KOPT-K1 (cell line): ENCODE data around the gene PSMD8.

Experiments
- H3K27ac ChIP-seq: fragments of 200-600 bp; sonication (generic); 2 replicates; pipeline ENCODE4 v1.5.1; 2016; ENCODE audit warnings: antibody characterized with exemption, mild to moderate bottlenecking, low read depth, low read length; ENCODE audit not compliant: poor library complexity, severe bottlenecking
- H3K36me3 ChIP-seq: fragments of 200-600 bp; sonication (generic); 2 replicates; pipeline ENCODE4 v1.5.1; 2017; ENCODE audit warnings: antibody characterized with exemption, mild to moderate bottlenecking, low read length, moderate library complexity; ENCODE audit not compliant: insufficient read depth
- H3K9me3 ChIP-seq: fragments of 200-600 bp; sonication (generic); 2 replicates; pipeline ENCODE4 v1.5.1; 2017; ENCODE audit warnings: antibody characterized with exemption, low read length, mild to moderate bottlenecking; ENCODE audit not compliant: insufficient read depth, poor library complexity, severe bottlenecking

The PSMD8 gene

DNA sequence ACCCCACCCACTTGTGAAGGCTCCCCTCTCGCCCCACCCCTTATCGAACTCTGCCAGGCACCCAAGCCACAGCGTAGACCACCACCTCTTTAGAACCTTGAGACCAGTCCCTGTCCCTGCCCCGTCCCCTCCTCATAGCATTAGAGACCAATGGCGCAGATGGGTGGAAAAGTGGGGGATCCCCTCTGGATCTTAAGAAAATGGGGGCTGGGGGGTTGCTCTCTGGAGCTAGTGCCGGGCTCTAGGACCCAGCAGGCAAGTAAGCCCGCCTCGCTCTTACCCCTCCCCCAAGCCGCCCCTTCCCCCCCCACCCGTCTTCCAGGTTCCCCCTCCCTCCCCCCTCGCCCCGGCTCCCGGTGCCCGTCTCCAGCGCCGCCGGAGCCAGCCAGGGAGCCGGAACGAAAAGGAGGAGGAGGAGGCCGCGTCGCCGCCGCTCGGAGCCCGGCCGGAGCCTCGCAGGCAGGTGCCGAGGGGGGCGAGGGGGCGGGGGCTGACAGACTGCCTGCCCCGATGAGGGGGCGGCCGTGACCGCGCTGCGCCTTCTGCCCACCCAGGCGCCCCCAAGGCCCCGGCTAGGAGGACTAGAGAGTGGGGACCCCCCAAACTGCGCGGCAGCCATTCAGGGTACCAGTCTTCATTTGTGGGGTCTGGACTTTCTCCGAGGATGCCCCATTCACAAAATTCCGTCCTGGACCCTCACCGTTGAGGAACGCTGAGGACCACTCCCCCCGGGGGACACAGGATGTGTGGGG is 14.2 kb downstream of the PSMD8 start, which contains the start of gene SPRED3:
TSS of gene SPRED3 (plus strand) at position 349 of the 752 bp plus-strand sequence. CDS start 1,606 bp downstream, outside the sequence.
- Histone ChIP-seq H3K36me3 (peaks cover 20% of the 10 kb centered on the region), H3K27ac (no peak within 1 kb of the TSS)

DNA sequence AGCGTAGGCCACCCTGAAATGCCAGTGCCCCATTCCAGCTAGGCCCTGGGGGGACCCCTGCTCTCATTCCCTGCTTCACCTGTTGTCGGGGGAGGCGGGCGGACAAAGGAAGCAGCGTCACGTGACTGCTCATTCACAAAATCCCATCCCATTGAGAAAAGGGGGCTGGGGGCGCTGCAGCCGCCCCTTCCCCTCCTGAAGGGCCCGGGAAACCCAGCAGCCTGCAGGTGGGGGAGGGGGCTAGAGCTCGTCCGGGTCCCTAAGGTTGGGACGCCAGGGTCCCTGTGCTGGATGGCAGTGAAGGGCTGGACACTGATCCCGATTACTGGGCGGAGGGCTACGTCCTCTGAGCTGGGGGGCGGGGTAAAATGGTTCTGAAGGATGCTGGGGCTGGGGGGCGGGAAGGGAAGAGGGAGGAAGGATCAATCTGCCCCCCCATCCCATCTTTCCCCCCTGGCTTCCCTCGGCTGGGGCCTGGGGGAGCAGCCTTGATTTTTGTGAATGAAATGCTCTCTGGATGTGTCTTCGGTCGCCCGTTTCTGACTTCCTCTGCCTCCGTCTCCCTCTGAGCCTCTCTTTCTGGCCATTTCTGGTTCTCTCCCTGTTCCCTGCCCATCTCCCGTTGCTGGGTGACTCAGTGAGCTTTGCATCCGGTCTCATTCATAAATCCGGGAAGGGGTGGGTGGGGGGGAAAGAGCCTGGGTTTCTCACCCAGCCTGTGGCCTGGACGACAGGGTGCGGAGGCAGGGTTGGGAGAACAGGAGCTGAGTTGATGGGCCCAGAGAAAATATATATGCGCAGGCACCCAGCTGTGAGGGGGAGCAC is 14.9 kb downstream of the PSMD8 start:
- peaks cover 12% of the 10 kb centered on the region for H3K36me3 ChIP-seq
- no peaks in the 10 kb centered on the region for H3K9me3 ChIP-seq
- no peak overlapping the region for H3K27ac ChIP-seq

More for the DNA sequence above, 14.2 kb downstream of the PSMD8 start, which contains the start of gene SPRED3:
- H3K9me3 ChIP-seq, result no peaks in the 10 kb centered on the region

DNA sequence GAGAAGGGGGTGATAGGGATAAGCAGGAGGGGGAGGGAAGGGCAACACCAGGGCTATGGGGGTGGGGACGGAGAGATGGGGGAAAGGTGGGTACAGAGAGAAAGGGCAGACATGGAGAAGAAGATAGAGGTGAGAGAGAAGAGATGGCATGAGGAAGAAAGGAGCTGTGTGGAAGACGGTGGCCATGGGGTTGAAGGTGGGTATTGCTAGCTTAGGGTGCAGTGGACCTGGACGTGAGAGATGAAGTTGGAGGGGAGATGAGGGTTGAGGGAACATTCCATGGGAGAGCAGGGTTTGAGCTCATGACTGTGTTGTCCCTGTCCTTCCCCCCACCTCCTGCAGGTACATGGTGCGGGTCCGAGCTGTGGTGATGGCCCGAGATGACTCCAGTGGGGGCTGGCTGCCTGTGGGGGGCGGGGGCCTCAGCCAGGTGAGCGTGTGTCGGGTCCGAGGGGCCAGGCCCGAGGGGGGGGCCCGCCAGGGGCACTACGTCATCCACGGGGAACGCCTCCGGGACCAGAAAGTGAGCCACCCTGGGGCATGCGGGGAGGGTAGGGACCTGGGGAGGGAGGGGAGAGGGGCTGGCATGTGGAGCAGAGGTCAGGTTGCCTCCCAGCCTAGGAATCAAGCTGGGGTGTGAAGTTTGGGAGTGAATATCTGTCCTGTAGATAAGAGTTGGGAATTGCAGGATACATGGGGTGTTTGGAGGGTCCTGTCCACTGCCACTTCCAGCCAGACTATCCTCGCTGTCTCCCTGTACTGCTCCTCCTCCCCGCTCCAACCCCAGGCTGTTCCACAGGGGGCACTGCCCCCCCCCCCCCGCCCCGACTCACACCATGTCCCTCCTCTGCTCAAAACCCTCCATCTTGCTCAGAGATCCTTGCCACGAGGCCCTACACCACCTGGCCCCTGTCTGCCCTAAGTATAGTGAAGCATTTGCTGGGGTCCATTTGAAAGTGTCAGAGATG is 15.9 kb downstream of the PSMD8 start:
- Histone ChIP-seq H3K27ac (no peak overlapping the region), H3K36me3 (peaks cover 2% of the 10 kb centered on the region; the same call in 1 of the 2 replicates), H3K9me3 (no peaks in the 10 kb centered on the region)

DNA sequence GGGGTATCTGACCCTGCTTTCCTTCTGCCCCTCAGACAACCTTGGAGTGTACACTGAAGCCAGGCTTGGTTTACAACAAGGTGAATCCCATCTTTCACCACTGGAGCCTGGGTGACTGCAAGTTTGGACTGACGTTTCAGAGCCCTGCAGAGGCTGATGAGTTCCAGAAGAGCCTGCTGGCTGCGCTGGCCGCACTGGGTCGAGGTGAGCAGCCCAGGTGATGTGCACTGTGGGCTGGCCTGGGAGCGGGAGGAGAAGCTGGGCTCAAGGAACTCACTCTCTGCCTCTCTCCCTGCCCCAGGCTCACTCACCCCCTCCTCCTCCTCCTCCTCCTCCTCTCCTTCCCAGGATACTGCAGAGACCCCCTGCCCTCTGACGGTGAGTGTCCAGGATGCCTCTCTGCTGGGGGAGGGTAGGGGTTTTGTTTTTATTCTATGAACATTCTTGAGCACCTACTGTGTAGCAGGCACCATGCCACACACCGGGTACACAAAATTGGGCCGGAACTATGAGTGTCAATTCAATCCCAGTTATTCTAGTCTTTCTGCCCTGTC is 17.6 kb downstream of the PSMD8 start:
- H3K36me3 ChIP-seq, result no peaks in the 10 kb centered on the region
- no peaks in the 10 kb centered on the region for H3K9me3 ChIP-seq
- H3K27ac ChIP-seq, result no peak overlapping the region

DNA sequence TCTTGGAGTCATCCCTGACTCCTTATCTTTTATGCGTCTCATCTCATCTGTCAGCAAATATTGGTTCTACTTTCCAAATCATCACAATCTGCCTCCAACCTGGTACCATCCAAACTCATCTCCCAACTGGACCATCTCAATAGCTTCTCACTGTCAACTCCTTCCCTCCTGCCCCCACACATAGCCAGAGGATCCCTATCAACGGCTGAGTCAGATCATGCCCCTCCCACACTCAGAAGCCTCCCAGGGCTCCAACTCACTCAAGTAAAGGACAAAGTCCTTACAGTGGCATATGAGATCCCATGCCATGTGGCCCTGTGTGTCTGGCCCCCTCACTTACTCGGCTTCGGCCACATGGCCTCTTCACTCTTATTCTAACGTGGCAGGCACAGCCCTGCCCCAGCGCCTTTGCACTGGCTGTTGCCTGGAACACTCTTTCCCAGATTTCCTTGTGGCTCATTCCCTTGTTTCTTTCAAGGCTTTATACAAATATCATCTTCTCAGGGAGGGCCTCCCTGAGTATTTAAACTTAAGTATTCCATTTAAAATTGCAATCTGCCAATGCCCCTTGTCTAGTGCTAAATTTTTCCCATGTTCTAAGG is 18.4 kb downstream of the PSMD8 start:
- H3K36me3 ChIP-seq, result no peaks in the 10 kb centered on the region
- H3K27ac ChIP-seq, result no peak overlapping the region
- H3K9me3 ChIP-seq, result no peaks in the 10 kb centered on the region

DNA sequence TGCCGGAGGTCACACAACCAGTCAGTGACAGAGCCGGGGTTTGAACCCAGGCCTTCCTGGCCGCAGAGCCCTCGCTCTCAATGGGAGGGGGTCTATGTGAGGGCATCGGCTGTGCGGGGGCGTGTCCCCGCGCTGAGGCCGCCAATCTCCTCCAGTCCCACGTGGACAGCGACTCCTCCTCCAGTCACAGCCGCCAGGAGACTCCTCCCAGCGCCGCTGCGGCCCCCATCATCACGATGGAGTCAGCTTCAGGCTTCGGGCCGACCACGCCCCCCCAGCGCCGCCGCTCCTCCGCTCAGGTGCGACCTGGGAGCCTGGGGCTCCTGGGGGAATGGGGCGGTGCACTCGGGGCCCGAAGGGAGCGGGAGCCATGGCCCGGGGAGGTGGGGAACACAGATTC is 20.1 kb downstream of the PSMD8 start:
- Histone ChIP-seq H3K27ac (no peak overlapping the region), H3K9me3 (no peaks in the 10 kb centered on the region), H3K36me3 (no peaks in the 10 kb centered on the region)

DNA sequence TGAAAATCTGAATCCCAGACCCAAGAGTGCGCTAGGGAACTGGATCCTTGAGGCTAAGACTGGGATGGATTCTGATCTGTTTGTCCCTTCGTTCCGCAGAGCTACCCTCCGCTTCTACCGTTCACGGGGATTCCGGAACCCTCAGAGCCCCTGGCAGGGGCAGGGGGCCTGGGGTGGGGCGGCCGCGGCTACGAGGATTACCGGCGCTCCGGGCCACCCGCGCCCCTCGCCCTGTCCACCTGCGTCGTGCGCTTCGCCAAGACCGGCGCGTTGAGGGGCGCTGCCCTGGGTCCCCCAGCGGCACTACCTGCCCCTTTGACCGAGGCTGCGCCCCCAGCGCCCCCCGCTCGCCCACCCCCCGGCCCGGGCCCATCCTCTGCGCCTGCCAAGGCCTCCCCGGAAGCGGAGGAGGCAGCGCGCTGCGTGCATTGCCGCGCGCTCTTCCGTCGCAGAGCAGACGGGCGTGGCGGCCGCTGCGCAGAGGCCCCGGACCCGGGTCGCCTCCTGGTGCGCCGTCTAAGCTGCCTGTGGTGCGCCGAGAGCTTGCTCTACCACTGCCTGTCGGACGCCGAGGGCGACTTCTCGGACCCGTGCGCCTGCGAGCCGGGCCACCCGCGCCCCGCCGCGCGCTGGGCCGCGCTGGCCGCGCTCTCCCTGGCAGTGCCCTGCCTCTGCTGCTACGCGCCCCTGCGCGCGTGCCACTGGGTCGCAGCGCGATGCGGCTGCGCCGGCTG is 21.2 kb downstream of the PSMD8 start:
- Histone ChIP-seq H3K36me3 (no peaks in the 10 kb centered on the region), H3K27ac (no peak overlapping the region), H3K9me3 (no peaks in the 10 kb centered on the region)

DNA sequence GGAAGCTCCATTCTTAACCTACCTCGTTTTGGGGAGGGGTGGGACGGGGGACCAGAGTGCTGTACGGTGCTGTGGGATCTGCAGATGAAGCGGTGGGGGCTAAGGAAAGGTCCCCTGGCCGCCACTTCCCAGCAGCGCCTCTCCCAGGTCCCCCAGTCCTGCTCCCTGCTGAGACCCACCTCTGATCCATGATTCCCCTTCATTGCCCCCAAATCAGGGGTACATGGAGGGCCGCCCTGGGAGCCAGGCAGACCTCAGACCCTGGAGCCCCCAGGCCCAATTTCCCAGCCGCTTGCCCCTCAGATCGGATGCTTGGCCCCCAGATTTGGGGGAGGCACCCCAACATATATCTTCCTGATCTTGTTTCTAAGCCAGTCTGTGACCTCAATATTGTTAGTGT is 24.7 kb downstream of the PSMD8 start:
- Histone ChIP-seq H3K9me3 (no peaks in the 10 kb centered on the region), H3K27ac (no peak overlapping the region), H3K36me3 (no peaks in the 10 kb centered on the region)

DNA sequence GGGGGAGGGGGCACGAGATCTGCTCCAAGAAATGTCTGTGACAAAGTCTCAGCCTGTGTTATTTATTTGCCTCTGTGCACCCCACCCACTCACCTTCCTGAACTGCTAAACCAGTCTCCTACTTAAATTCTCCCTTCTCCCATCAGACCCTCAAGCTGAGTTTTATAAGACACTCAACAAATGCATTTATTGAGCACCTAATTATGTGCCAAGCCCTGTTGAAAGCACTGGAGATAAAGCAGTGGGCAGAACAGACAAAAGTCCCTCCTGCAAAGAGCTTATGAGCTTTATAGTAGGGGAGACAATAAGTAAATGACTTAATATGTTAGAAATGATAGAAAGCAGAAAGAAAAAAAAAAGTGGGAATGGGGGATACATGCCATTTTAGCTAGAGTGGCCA is 25.2 kb downstream of the PSMD8 start:
- Histone ChIP-seq H3K27ac (no peak overlapping the region), H3K36me3 (no peaks in the 10 kb centered on the region), H3K9me3 (no peaks in the 10 kb centered on the region)

DNA sequence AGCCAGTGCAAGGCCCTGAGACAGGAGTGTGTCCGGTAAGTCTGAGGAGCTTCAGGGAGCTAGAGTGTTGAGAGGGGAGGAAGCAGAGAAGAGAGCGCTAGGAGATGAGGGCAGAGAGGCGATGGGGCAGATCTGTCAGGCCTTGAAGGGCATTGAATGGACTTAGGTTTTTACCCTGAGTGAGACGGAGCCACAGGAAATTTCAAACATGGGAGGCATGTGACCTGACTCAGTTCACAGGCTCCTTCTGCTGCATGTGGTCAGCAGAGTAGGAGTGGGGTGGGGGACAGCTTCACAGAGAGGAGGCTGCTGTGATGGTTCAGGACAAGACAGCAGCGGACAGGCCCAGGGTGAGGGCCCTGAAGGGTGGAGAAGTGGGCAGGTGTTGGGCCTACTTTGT is 26.0 kb downstream of the PSMD8 start:
- H3K36me3 ChIP-seq, result no peaks in the 10 kb centered on the region
- no peaks in the 10 kb centered on the region for H3K9me3 ChIP-seq
- H3K27ac ChIP-seq, result no peak overlapping the region

DNA sequence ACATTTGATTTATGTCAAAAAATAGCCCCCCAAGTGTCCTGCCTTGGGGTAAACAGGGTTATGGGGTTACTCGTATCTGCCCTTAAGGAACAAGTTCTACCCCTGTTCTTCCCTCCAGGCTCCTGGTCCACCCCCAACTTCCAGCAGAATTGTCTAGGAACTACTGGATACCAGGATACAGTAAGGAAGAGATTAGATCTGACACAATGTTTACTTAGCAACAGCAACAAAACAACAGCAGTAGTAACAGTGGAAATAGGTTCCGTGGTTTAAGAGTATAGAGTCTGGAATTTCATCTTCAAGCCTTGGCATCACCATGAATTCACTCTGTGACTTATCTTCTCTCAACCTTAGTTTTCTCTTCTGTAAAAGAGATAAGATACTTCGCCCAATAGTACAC is 26.8 kb downstream of the PSMD8 start:
- H3K36me3 ChIP-seq, result no peaks in the 10 kb centered on the region
- H3K27ac ChIP-seq, result no peak overlapping the region
- H3K9me3 ChIP-seq, result no peaks in the 10 kb centered on the region

DNA sequence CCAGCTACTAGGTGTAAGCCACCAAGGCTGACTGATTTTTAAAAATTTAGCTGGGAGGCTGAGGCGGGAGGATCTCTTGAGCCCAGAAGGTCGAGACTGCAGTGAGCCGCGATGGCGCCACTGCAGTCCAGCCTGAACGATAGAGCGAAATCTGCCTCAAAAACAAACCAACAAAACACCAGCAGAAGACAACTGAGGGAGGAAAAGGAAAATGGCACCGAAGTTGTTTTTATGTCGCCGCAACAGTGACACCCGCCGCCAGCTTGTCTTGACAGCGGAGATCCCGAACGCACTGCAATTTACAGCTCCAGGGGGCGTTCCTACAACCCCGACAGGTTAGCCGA is 28.2 kb downstream of the PSMD8 start:
- Histone ChIP-seq H3K36me3 (no peaks in the 10 kb centered on the region), H3K27ac (no peak overlapping the region), H3K9me3 (no peaks in the 10 kb centered on the region)

DNA sequence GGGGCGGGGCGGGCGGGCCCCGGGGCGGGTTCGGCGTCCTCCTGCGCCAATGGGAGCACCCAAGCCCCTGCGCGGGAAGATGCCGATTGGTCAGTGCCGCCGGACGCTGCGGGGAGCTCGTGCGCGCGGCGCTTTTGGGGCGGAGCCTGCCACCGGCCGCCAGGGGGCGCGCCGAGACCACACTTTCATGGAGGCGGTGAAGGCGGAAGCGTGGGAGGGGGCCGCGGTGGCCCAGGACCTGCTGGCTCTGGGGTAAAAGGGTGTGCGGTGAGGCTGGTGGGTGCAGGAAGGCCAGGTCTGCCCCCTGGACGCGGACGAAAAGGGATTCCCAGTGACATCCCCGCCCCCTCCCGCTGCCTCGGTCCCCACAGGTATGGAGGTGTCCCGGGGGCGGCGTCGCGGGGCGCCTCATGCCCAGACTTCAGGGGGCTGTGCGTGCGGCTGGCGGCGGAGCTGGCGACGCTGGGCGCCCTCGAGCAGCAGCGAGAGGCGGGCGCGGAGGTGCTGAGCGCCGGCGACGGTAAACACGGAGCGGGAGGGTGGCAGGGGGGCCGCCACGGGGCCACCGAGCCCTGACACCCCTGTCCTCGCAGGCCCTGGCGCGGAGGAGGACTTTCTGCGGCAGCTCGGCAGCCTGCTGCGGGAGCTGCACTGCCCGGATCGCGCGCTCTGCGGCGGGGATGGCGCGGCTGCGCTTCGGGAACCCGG is 28.8 kb downstream of the PSMD8 start, which contains the start of gene FAM98C:
TSS of gene FAM98C (plus strand) at position 127 of the 708 bp plus-strand sequence. CDS start at position 188, 61 bp downstream.
- Histone ChIP-seq H3K27ac (peak within 1 kb of the TSS; percentile 49), H3K36me3 (no peaks in the 10 kb centered on the region)

More for the DNA sequence above, 28.8 kb downstream of the PSMD8 start, which contains the start of gene FAM98C:
- no peaks in the 10 kb centered on the region for H3K9me3 ChIP-seq
